Keratinocyte (primary cell): Measurements from ENCODE around the gene TRAM2.

Experiments used
- EZH2 ChIP-seq: IDR thresholded peaks from one replicate; pipeline ENCODE4 v1.6.1; 2012; ENCODE audit warnings: inconsistent platforms, mild to moderate bottlenecking, low read length, moderate library complexity
- TF ChIP-seq, protein P1 (sequence below), 3 experiments: IDR thresholded peaks in 1 of 3; conservative IDR thresholded peaks in 1 of 3; optimal IDR thresholded peaks in 1 of 3; 2 replicates in 2 of 3; 3 replicates in 1 of 3; pipeline versions ENCODE3 to v1.5.1; 2011; ENCODE audit warnings: low read length in 3 of 3, mild to moderate bottlenecking in 3 of 3, moderate library complexity in 2 of 3, control low read depth in 1 of 3, inconsistent platforms in 1 of 3; ENCODE audit not compliant: insufficient read depth in 2 of 3; ENCODE audit errors: extremely low read depth in 1 of 3

DNA sequence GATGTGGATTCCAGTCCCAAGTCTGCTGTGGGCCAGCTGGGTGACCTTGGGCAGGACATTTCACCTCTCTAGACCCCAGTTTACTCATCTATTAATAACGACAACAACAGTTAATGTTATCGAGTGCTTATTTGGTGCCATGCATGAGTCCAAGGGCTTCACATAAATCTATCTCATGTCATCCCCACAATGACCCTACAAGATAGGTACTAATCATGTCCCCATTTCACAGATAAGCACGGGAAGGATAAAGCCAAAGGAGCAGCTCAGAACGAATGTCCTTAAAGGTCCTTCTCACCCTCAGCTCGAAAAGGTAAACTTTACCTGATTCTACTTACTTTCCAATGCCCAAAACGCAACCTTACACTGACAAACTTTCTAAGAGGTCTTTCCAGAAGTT lies 35.7 kb downstream of the TRAM2 start:
- TF ChIP-seq, protein P1, sequence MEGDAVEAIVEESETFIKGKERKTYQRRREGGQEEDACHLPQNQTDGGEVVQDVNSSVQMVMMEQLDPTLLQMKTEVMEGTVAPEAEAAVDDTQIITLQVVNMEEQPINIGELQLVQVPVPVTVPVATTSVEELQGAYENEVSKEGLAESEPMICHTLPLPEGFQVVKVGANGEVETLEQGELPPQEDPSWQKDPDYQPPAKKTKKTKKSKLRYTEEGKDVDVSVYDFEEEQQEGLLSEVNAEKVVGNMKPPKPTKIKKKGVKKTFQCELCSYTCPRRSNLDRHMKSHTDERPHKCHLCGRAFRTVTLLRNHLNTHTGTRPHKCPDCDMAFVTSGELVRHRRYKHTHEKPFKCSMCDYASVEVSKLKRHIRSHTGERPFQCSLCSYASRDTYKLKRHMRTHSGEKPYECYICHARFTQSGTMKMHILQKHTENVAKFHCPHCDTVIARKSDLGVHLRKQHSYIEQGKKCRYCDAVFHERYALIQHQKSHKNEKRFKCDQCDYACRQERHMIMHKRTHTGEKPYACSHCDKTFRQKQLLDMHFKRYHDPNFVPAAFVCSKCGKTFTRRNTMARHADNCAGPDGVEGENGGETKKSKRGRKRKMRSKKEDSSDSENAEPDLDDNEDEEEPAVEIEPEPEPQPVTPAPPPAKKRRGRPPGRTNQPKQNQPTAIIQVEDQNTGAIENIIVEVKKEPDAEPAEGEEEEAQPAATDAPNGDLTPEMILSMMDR (optimal IDR thresholded peaks at IDR 0.05 in 1 of 3, IDR thresholded peaks at IDR 0.05 in 1 of 3, conservative IDR thresholded peaks at IDR 0.05 in 1 of 3; ENCODE audit: extremely low read depth in 1 of 3, insufficient read depth in 2 of 3, low read length in 3 of 3) = no peak
- TF ChIP-seq EZH2 = no peak
